Activated CD4-positive, CD25-positive, alpha-beta regulatory T cell treated with anti-CD3 and anti-CD28 coated beads, Interleukin-2, amount 50 U/mL, for 72 hours (primary cell): ENCODE data around the gene IL1RL2.

Experiments
- DNase-seq: peaks from one replicate; pipeline ENCODE4 v3.0.0; 2021

Gene IL1RL2

DNA sequence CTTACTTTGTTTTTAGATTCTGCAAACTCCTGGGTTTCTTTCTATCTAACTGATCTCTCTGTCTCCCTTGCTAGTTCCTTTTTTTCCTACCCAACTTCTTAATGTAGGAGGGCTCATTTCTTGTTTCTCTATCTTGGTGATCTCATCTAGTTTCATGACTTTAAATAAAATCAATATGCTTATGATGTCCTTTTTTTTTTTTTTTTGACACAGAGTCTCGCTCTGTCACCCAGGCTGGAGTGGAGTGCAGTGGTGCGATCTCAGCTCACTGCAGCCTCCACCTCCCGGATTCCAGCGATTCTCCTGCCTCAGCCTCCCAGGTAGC, 82.3 kb downstream of the IL1RL2 start:
- DNase-seq, result no peak

DNA sequence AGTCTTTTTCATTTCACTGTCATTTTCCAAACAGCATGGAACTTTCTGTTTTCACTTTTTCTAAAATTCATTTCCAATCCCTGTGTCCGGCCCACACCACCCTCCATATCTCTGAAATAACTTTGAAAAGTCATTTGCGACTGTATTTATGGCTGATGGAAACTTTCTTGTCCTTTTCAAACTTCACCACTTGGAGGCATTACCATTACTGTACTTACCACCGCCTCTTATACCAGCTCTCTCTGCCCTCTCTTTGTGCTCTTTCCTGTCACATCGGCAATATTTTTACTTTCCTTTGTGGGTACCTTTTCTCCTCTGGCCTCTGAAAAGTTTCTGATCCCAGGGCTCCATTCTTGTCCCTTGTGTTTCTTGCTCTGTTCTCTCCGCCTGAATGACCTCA, 85.0 kb downstream of the IL1RL2 start:
- DNase-seq, result no peak

DNA sequence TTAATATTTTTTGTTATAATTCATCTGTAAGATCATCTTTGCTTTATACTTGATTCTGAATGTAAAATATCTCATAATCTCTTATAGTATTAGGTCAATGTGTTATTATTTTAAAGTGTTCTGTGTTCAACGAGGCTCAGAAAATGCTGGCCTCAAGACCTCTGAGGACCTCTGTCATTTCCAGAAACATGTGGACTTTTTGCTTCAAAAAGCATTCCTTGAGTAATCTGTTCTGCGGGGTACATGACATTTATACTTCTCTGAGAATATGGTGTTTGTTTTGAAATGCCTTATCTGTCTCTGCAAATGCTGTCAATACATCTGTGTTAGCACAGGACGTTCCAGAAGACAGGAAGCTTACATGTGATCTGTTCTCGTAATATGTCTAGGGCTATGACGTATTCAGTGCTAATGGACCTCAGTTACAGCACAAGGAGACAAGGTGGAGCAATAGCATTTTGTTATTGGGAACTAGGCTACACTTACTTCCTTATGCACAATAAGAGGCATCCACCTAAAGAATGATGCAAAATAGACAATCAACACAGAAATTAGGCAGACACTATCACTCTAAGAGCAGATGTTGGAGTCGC, 86.9 kb downstream of the IL1RL2 start:
- DNase-seq, result no peak

DNA sequence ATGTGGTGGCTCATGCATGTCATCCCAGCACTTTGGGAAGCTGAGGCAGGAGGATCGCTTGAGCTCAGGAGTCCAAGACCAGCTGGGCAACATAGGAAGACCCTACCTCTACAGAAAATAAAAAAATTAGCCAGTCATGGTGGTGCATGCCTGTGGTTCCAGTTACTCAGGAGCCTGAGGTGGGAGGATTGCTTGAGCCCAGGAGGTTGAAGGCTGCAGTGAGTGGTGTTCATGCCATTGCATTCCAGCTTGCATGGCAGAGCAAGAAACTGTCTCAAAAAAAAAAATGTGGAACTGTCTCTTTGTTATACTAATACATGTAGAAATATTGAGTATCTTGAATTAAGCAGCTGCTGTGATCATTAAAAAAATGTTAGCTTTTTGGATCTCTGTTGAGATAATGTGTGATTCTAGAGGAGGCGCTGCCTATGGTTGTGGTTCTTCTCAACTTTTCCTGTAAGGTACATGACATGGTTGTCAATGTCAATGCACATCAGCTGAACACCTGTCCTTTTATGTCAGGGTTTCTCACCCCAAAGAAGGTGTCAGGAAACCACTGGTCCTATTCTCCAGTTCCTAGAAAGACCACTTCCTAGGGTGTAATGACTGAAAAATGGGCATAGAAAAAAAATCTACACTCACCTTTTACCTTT, 89.9 kb downstream of the IL1RL2 start:
- no peak for DNase-seq

DNA sequence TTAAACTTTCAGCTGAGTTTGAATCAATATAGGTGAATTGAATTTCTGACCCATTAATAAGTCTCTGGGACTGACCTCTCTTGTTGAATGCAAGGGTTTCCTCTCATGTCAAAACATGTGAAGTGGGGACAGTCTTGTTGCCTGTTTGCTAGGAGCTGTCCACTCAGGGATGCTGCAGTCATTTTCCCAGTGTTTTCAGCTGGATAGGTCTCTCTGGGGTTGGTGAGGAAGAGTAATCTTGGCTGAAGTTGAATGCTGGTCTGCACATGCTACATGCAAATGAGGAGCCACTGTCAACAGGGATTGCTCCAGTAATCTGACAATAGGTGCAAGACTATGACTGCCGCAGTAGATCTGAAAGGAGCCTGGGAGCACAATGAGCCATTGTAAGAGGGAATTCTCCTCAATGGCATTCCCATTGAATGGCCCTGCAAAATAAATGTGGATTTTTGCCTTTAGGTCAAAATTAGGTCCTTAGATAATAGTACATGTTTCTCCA, 90.4 kb downstream of the IL1RL2 start:
- no peak for DNase-seq

DNA sequence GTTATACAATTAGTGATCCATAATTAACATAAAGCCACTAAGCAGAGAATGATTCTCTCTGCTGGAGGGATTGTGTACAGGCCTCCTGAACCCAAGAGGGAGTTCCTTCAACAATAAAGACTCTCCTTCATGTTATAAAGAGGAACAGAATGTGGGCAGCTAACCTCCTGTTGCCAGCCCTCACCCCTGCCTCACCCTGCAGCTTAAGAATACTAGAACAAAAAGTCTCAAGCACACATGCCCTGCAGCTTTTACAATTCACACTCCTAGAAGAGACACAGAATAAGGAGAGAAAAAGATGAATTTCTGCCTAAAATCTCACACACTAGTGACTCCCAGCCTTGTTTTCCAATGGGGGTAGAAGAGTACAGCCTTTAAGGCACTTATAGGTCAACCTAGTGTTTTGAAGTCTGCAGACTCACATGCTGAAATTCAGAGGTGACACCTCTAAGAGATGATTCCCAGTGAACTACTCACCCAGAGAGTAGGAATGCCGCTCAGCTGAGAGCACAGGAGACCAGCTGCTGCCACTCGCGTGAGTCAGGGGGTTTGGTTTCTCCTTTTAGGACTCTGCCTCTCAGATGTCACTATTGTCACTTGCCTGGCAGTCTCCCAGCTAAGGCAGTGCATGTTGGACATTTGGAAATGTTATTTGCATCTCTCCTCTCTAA, 92.0 kb downstream of the IL1RL2 start:
- DNase-seq, result no peak

DNA sequence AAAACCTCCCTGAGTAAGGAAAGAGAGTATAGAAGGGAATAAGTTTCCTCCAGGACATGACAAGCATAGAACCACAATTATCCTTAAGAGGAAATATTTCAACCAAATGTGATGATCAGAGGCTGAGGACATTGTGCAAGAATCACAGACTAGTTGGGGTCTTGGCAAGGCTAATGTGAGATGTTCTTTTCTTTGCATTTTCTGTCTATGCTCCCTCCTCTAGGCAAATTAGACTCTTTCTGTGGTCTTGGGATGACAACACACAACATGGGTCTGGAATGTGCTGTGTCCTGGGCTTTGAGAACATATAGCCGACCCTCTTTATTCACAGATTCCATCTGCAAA, 92.5 kb downstream of the IL1RL2 start:
- no peak for DNase-seq

DNA sequence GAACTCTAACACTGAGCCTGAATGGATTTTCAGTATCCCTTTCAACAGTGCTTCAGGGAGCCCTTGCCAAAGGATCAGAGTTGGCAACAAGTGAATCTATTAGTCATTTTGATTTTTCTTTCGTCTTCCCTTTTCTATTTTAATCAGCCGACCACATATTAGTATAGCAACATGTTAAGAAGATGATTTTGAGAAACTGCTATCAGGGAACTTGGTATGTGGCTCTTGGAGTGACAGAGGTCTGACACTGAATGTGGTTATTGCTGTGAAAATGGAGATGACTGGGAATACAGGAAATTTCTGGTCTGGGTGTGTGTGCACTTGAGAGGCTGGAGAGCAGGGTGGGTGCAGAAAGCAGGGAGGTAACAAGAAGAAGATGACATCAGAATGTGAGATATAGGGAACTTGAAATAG, 95.9 kb downstream of the IL1RL2 start:
- DNase-seq, result no peak

DNA sequence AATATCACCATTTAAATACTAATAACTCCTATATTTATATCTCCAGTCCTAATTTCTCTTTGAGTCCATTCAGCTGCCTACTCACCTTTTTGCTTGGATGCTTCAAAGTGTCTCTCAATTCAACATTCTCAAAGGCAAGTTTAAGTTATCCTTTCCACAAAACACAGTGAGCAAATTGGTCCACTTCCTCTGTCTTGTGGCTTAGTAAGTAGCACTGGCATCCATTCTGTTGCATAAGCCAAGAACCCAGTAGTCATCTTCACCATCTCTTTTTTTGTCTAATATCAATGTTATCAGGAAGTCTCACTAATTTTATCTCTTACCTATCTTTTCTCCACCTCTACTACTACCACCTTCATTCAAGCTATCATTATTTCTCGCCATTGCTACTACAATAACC, 97.2 kb downstream of the IL1RL2 start:
- no peak for DNase-seq

DNA sequence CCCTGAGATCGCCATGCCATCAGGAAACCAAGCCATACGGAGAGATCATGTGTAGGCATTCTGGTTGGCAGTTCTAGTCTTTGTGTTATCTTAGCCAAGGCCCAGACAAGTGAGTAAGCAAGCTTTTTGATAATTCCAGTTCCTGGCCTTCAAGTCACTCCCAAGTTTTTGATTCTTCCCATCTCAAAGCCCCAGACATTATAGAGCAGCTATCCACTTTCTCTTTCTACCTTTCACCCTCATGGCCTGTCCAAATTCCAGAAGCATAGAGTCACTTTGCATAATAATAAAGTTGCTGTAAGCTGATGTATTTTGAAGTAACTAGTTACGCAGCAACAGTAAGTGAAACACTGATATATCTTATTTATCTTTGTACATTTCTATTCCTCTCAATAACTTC, 97.8 kb downstream of the IL1RL2 start:
- DNase-seq, result no peak

DNA sequence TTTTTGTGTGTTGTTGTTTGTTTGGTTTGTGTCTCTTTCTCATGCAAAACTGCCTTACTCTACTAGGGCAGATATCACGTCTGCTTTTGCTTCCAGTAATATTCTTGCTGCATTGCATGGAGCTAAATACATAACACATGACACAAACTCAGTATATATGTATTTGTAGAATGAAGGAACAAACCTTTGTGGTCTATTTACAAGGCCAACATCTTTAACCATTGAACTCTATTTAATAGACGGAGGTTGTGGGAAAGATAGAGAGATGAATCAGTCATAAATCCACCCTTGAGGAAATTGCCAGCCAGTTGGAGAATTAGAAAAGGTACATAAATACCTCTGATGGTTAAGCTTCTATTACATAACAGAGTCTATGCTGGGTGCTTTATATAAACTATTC, 98.5 kb downstream of the IL1RL2 start:
- DNase-seq, result no peak

DNA sequence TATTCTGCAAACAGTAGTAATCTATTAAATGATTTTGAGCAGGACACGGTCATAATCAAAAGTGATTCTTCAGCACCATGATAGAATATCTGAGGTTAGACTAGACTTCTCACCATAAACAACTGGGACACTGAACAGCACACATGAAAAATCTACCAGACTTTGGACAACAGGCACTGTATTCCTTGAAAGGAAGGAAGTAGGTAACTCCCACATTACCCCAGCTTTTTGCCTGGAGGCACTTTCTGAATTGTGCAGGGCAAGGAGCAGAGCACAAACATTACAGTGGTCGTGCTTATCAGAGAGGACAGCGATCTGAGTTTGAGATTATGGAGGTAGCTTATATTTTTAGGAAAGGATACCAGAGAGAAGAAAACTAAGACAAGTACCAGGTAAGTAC, 99.2 kb downstream of the IL1RL2 start:
- no peak for DNase-seq

DNA sequence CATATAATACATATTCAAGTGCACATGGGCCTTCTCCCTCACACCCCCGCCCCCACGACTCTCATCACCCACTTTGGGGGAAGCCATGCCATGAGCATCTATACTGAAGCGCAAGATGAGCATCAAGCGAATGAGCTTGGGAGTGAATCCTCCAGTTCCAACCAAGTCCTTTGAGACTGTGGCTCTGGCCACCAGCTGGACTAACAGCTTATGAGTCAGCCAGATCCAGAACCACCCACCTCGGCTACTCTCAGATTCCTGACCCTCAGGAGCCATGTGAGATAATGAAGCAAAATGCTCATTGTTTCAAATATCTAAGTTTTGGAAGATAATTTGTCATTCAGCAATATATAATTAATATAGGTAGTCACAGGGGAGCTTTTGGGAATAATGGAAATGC, 102.3 kb downstream of the IL1RL2 start:
- DNase-seq, result no peak
